Kidney epithelial cell (primary cell): ENCODE results near the gene BMERB1. TPM values are rescaled to one million over a fixed set of nuclear protein-coding genes. Genes with fewer than 3 reads are reported as not detected.

Experiments used
- DNase-seq: peaks from one replicate; pipeline ENCODE4 v3.0.0-alpha.2; 2010; ENCODE audit warnings: low read depth
- H3K27me3 ChIP-seq: 2 replicates; pipeline ENCODE4 v1.6.0; 2011; ENCODE audit warnings: low read length; ENCODE audit not compliant: control insufficient read depth, insufficient read depth
- H3K36me3 ChIP-seq: 2 replicates; pipeline ENCODE4 v1.5.1; 2011; ENCODE audit warnings: low read length; ENCODE audit not compliant: control insufficient read depth, insufficient read depth
- H3K4me3 ChIP-seq: 2 replicates; pipeline ENCODE4 v1.5.1; 2011; ENCODE audit warnings: low read depth, mild to moderate bottlenecking, control low read depth, low read length
- CTCF ChIP-seq: IDR thresholded peaks from 2 replicates; pipeline ENCODE4 v1.5.1; 2011; ENCODE audit warnings: mild to moderate bottlenecking, moderate library complexity, low read length, control low read depth, inconsistent platforms; ENCODE audit not compliant: insufficient read depth, poor library complexity, severe bottlenecking
- total RNA-seq: library from RNA; depleted of rRNA; stranded (reverse); fragments of >200 nt; gene quantifications from 2 replicates; pipeline ENCODE4 v1.2.3, GENCODE V29; 2015

Gene BMERB1
- total RNA-seq, 1 donor from 2014 or later = 29.3 TPM

- no peaks in the 10 kb centered on the region for H3K27me3 ChIP-seq
- DNase-seq = no peak
- H3K4me3 ChIP-seq = no peak overlapping the region
- no peaks in the 10 kb centered on the region for H3K36me3 ChIP-seq
- no peak for TF ChIP-seq CTCF
These were observed 85.4 kb downstream of the BMERB1 start for GRCh38 chr16:15519790-15520189.

GRCh38 chr16:15521390-15521757 lies 87.0 kb downstream of the BMERB1 start:
- DNase-seq = no peak
- no peaks in the 10 kb centered on the region for H3K27me3 ChIP-seq
- no peak for TF ChIP-seq CTCF
- H3K36me3 ChIP-seq = no peaks in the 10 kb centered on the region
- no peak overlapping the region for H3K4me3 ChIP-seq

- H3K36me3 ChIP-seq = no peaks in the 10 kb centered on the region
- DNase-seq = no peak
- no peak for TF ChIP-seq CTCF
These were observed 87.5 kb downstream of the BMERB1 start for GRCh38 chr16:15521758-15522509.

GRCh38 chr16:15523092-15523541 lies 88.7 kb downstream of the BMERB1 start:
- no peak for DNase-seq
- no peaks in the 10 kb centered on the region for H3K36me3 ChIP-seq
- TF ChIP-seq CTCF = no peak
- no peak overlapping the region for H3K4me3 ChIP-seq
- no peaks in the 10 kb centered on the region for H3K27me3 ChIP-seq

More at GRCh38 chr16:15521758-15522509, 87.5 kb downstream of the BMERB1 start:
- H3K4me3 ChIP-seq = no peak overlapping the region
- H3K27me3 ChIP-seq = no peaks in the 10 kb centered on the region

- no peak overlapping the region for H3K4me3 ChIP-seq
- no peaks in the 10 kb centered on the region for H3K36me3 ChIP-seq
- no peaks in the 10 kb centered on the region for H3K27me3 ChIP-seq
- DNase-seq = no peak
- TF ChIP-seq CTCF = no peak
These were observed 89.6 kb downstream of the BMERB1 start for GRCh38 chr16:15523939-15524338.

- TF ChIP-seq CTCF = no peak
- Histone ChIP-seq H3K27me3 (no peaks in the 10 kb centered on the region), H3K36me3 (no peaks in the 10 kb centered on the region), H3K4me3 (no peak overlapping the region)
- DNase-seq = no peak
These were observed 90.6 kb downstream of the BMERB1 start for GRCh38 chr16:15524966-15525365.
